ENCODE measurements around the gene ZNF724. TPM values are rescaled to one million over a fixed set of nuclear protein-coding genes. Genes with fewer than 3 reads are reported as not detected.
A peak's percentile ranks its signal among the peaks of the same experiment; 100 is the strongest.
"Not testable (repeated sequence)": the region's sequence is repeated elsewhere in the genome, so short reads cannot be mapped to it uniquely, and the experiment has no call there.

Gene ZNF724
- total RNA-seq (1 to 10 TPM in 1 of 2 donors, under 1 TPM in 1; 0.94 to 2.6 TPM), polyA plus RNA-seq (1 to 10 TPM in 1 of 2 donors, not detected in 1; 2.8 TPM)
- long read RNA-seq, donor 1: 0 reads
- long read RNA-seq, donor 2: 0 reads

- no peaks in the 10 kb centered on the region for H3K9me3 ChIP-seq (ENCODE audit: control insufficient read depth, low read length)
- H3K36me3 ChIP-seq (ENCODE audit: control insufficient read depth in 1 of 2, insufficient read depth in 2 of 2, low read length in 1 of 2): no peaks in the 10 kb centered on the region
- ATAC-seq (ENCODE audit: low FRiP score) (peak; percentile 98), DNase-seq (peak; percentile 96)
- 0 to 1% methylated on average over 32 of the region's 32 CpGs for WGBS, 2 donors
- intact Hi-C loops (cut with DNase I): no loop called here
- no peaks in the 10 kb centered on the region for H3K4me1 ChIP-seq (ENCODE audit: control insufficient read depth in 1 of 2, insufficient read depth in 2 of 2, low read length in 2 of 2)
- H3K4me3 ChIP-seq (ENCODE audit: low read length in 2 of 2): peak within 1 kb of the TSS; percentile 58 to 61
- peak within 1 kb of the TSS in 1 of 2 donors; percentile 35 for H3K27ac ChIP-seq (ENCODE audit: low read depth in 1 of 2, low read length in 2 of 2)
- H3K27me3 ChIP-seq (ENCODE audit: control insufficient read depth in 1 of 2, insufficient read depth in 2 of 2, low read length in 1 of 2): no peaks in the 10 kb centered on the region
Measured at GRCh38 chr19:23249911-23250649, at the start of gene ZNF724. TSS of gene ZNF724 (minus strand) at chr19:23250394. CDS start at chr19:23250242, 152 bp downstream.

GRCh38 chr19:23294141-23294540 is 43.9 kb upstream of the ZNF724 start:
- Histone ChIP-seq H3K27ac (ENCODE audit: low read depth in 1 of 2, low read length in 2 of 2) (no peak overlapping the region), H3K9me3 (ENCODE audit: control insufficient read depth, low read length) (no peaks in the 10 kb centered on the region), H3K4me1 (ENCODE audit: control insufficient read depth in 1 of 2, insufficient read depth in 2 of 2, low read length in 2 of 2) (no peaks in the 10 kb centered on the region), H3K27me3 (ENCODE audit: control insufficient read depth in 1 of 2, insufficient read depth in 2 of 2, low read length in 1 of 2) (no peaks in the 10 kb centered on the region), H3K36me3 (ENCODE audit: control insufficient read depth in 1 of 2, insufficient read depth in 2 of 2, low read length in 1 of 2) (no peaks in the 10 kb centered on the region), H3K4me3 (ENCODE audit: low read length in 2 of 2) (no peak overlapping the region)
- ATAC-seq (ENCODE audit: low FRiP score) (no peak), DNase-seq (no peak)
- intact Hi-C loops (cut with DNase I): no loop called here
- WGBS, 2 donors: 72 to 74% methylated on average over 4 of the region's 4 CpGs

- intact Hi-C loops (cut with DNase I); H3K27me3 ChIP-seq (ENCODE audit: control insufficient read depth in 1 of 2, insufficient read depth in 2 of 2, low read length in 1 of 2); H3K36me3 ChIP-seq (ENCODE audit: control insufficient read depth in 1 of 2, insufficient read depth in 2 of 2, low read length in 1 of 2); ATAC-seq (ENCODE audit: low FRiP score); H3K9me3 ChIP-seq (ENCODE audit: control insufficient read depth, low read length); DNase-seq; H3K4me3 ChIP-seq (ENCODE audit: low read length in 2 of 2); H3K27ac ChIP-seq (ENCODE audit: low read depth in 1 of 2, low read length in 2 of 2); H3K4me1 ChIP-seq (ENCODE audit: control insufficient read depth in 1 of 2, insufficient read depth in 2 of 2, low read length in 2 of 2): not testable (repeated sequence)
- WGBS, 2 donors: 95 to 97% methylated on average over 26 of the region's 26 CpGs
Measured at GRCh38 chr19:23289966-23290365, 39.8 kb upstream of the ZNF724 start.

DNA sequence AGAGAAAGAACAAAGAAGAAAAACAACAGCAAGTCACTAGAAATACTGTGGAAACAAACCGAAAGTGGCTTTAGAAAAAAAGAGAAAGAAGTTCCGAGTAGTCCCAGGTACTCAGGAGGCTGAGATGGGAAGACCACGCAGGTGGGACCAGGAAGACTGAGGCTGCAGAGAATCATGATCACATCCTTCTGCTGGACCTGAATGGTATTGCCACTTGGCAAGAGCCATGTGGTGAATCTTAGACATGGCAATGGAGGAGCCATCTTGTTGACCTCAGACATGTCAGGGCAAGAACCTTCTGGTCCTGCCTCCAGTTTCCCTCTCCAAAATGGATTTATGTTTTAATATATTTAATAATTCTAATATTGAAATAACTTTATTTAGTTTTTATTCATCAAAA is 37.4 kb upstream of the ZNF724 start:
- no peaks in the 10 kb centered on the region for H3K36me3 ChIP-seq (ENCODE audit: control insufficient read depth in 1 of 2, insufficient read depth in 2 of 2, low read length in 1 of 2)
- no peaks in the 10 kb centered on the region for H3K4me1 ChIP-seq (ENCODE audit: control insufficient read depth in 1 of 2, insufficient read depth in 2 of 2, low read length in 2 of 2)
- intact Hi-C loops (cut with DNase I): no loop called here
- no peak for ATAC-seq (ENCODE audit: low FRiP score)
- no peaks in the 10 kb centered on the region for H3K9me3 ChIP-seq (ENCODE audit: control insufficient read depth, low read length)
- WGBS, 2 donors: 90 to 95% methylated on average over 3 of the region's 3 CpGs
- H3K27ac ChIP-seq (ENCODE audit: low read depth in 1 of 2, low read length in 2 of 2): no peak overlapping the region
- DNase-seq: no peak
- H3K27me3 ChIP-seq (ENCODE audit: control insufficient read depth in 1 of 2, insufficient read depth in 2 of 2, low read length in 1 of 2): no peaks in the 10 kb centered on the region
- no peak overlapping the region for H3K4me3 ChIP-seq (ENCODE audit: low read length in 2 of 2)

GRCh38 chr19:23286477-23286876 is 36.3 kb upstream of the ZNF724 start:
- H3K36me3 ChIP-seq (ENCODE audit: control insufficient read depth in 1 of 2, insufficient read depth in 2 of 2, low read length in 1 of 2): no peaks in the 10 kb centered on the region
- no peaks in the 10 kb centered on the region for H3K9me3 ChIP-seq (ENCODE audit: control insufficient read depth, low read length)
- H3K27ac ChIP-seq (ENCODE audit: low read depth in 1 of 2, low read length in 2 of 2): no peak overlapping the region
- no peaks in the 10 kb centered on the region for H3K27me3 ChIP-seq (ENCODE audit: control insufficient read depth in 1 of 2, insufficient read depth in 2 of 2, low read length in 1 of 2)
- no peaks in the 10 kb centered on the region for H3K4me1 ChIP-seq (ENCODE audit: control insufficient read depth in 1 of 2, insufficient read depth in 2 of 2, low read length in 2 of 2)
- no peak overlapping the region for H3K4me3 ChIP-seq (ENCODE audit: low read length in 2 of 2)
- intact Hi-C loops (cut with DNase I): no loop called here
- ATAC-seq (ENCODE audit: low FRiP score) (no peak), DNase-seq (no peak)
- WGBS, 2 donors: 66 to 67% methylated on average over 2 of the region's 2 CpGs

DNA sequence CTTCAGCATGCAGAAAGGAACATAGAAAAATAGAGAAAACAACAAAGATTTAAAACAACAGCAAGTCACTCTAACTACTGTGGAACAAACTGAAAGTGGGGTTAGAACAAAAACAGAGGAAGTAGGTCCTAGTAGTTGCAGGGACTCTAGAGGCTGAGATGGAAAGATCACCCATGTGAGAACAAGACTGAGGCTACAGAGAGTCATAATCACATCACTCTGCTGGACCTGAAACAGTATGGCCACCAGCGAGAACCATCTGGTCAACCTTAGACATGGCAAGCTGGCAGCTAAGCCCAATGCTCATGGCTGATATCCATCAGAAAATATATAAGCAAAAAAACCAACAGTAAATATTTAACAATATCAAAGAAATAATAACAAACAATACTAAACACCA is 35.8 kb upstream of the ZNF724 start:
- H3K36me3 ChIP-seq (ENCODE audit: control insufficient read depth in 1 of 2, insufficient read depth in 2 of 2, low read length in 1 of 2): no peaks in the 10 kb centered on the region

GRCh38 chr19:23285326-23285725 is 35.1 kb upstream of the ZNF724 start:
- H3K4me1 ChIP-seq (ENCODE audit: control insufficient read depth in 1 of 2, insufficient read depth in 2 of 2, low read length in 2 of 2); H3K4me3 ChIP-seq (ENCODE audit: low read length in 2 of 2); H3K36me3 ChIP-seq (ENCODE audit: control insufficient read depth in 1 of 2, insufficient read depth in 2 of 2, low read length in 1 of 2); ATAC-seq (ENCODE audit: low FRiP score); intact Hi-C loops (cut with DNase I); H3K27ac ChIP-seq (ENCODE audit: low read depth in 1 of 2, low read length in 2 of 2); H3K9me3 ChIP-seq (ENCODE audit: control insufficient read depth, low read length); DNase-seq; H3K27me3 ChIP-seq (ENCODE audit: control insufficient read depth in 1 of 2, insufficient read depth in 2 of 2, low read length in 1 of 2): not testable (repeated sequence)
- 93 to 94% methylated on average over 2 of the region's 2 CpGs for WGBS, 2 donors

More for the DNA sequence above, 35.8 kb upstream of the ZNF724 start:
- no peaks in the 10 kb centered on the region for H3K4me1 ChIP-seq (ENCODE audit: control insufficient read depth in 1 of 2, insufficient read depth in 2 of 2, low read length in 2 of 2)
- intact Hi-C loops (cut with DNase I): no loop called here
- WGBS, 2 donors: 90 to 100% methylated on average over 1 of the region's 1 CpG
- no peak overlapping the region for H3K27ac ChIP-seq (ENCODE audit: low read depth in 1 of 2, low read length in 2 of 2)
- no peak overlapping the region for H3K4me3 ChIP-seq (ENCODE audit: low read length in 2 of 2)
- H3K9me3 ChIP-seq (ENCODE audit: control insufficient read depth, low read length): no peaks in the 10 kb centered on the region
- DNase-seq (no peak), ATAC-seq (ENCODE audit: low FRiP score) (no peak)
- no peaks in the 10 kb centered on the region for H3K27me3 ChIP-seq (ENCODE audit: control insufficient read depth in 1 of 2, insufficient read depth in 2 of 2, low read length in 1 of 2)

DNA sequence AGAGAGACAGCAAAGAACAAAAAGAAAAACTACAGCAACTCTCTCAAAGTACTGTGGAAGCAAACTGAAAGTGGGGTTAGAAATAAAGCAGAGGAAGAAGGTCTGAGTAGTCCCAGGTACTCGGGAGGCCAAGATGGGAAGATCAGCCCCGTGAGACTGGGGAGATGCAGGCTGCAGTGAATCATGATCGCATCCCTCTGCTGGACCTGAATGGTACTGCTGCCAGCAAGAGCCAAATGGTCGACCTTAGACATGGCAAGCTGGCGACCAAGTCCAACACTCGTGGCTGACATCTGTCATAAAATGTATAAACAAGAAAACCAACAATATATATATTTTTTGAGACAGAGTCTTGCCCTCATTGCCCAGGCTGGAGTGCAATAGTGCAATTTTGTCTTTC is 33.7 kb upstream of the ZNF724 start:
- 13 to 18% methylated on average over 6 of the region's 6 CpGs for WGBS, 2 donors

GRCh38 chr19:23281663-23282276 is 31.6 kb upstream of the ZNF724 start:
- Histone ChIP-seq H3K27me3 (ENCODE audit: control insufficient read depth in 1 of 2, insufficient read depth in 2 of 2, low read length in 1 of 2) (no peaks in the 10 kb centered on the region), H3K9me3 (ENCODE audit: control insufficient read depth, low read length) (no peaks in the 10 kb centered on the region), H3K36me3 (ENCODE audit: control insufficient read depth in 1 of 2, insufficient read depth in 2 of 2, low read length in 1 of 2) (no peaks in the 10 kb centered on the region), H3K27ac (ENCODE audit: low read depth in 1 of 2, low read length in 2 of 2) (no peak overlapping the region), H3K4me1 (ENCODE audit: control insufficient read depth in 1 of 2, insufficient read depth in 2 of 2, low read length in 2 of 2) (no peaks in the 10 kb centered on the region), H3K4me3 (ENCODE audit: low read length in 2 of 2) (no peak overlapping the region)
- intact Hi-C loops (cut with DNase I): no loop called here
- ATAC-seq (ENCODE audit: low FRiP score) (no peak), DNase-seq (no peak)
- WGBS, 2 donors: 71% methylated on average over 4 of the region's 4 CpGs

More for the DNA sequence above, 33.7 kb upstream of the ZNF724 start:
- intact Hi-C loops (cut with DNase I): no loop called here
- peak; percentile 54 to 74 for DNase-seq
- Histone ChIP-seq H3K9me3 (ENCODE audit: control insufficient read depth, low read length) (no peaks in the 10 kb centered on the region), H3K27ac (ENCODE audit: low read depth in 1 of 2, low read length in 2 of 2) (no peak overlapping the region), H3K27me3 (ENCODE audit: control insufficient read depth in 1 of 2, insufficient read depth in 2 of 2, low read length in 1 of 2) (no peaks in the 10 kb centered on the region), H3K4me3 (ENCODE audit: low read length in 2 of 2) (no peak overlapping the region), H3K36me3 (ENCODE audit: control insufficient read depth in 1 of 2, insufficient read depth in 2 of 2, low read length in 1 of 2) (no peaks in the 10 kb centered on the region), H3K4me1 (ENCODE audit: control insufficient read depth in 1 of 2, insufficient read depth in 2 of 2, low read length in 2 of 2) (no peaks in the 10 kb centered on the region)
- no peak for ATAC-seq (ENCODE audit: low FRiP score)

Measured in aorta (tissue), 5 donors.